ENCODE results near the gene RBM47. TPM values are rescaled to one million over a fixed set of nuclear protein-coding genes. Genes with fewer than 3 reads are reported as not detected.
"Not testable (repeated sequence)": the region's sequence is repeated elsewhere in the genome, so short reads cannot be mapped to it uniquely, and the experiment has no call there.

RBM47 gene
- total RNA-seq, 2 experiments from 2014 or later = 0.27 to 0.92 TPM

GRCh38 chr4:40547789-40548132 is 81.9 kb downstream of the RBM47 start:
- no peak for ATAC-seq (ENCODE audit: poor library complexity)
- ChIA-PET CTCF (no interaction called here), POLR2A (no interaction called here)
- peaks cover 7% of the 10 kb centered on the region for H3K4me1 ChIP-seq (ENCODE audit: insufficient read depth, low read length)
- no peak for DNase-seq
- TF ChIP-seq CTCF (IDR thresholded peaks at IDR 0.05) = no peak
- intact Hi-C loops (cut with DNase I, micrococcal nuclease) = no loop called here
- Mint-ChIP-seq H3K27ac (no peak overlapping the region), H3K4me1 (ENCODE audit: low read depth) (peaks cover 12% of the 10 kb centered on the region), H3K4me3 (no peak overlapping the region), H3K9me3 (no peaks in the 10 kb centered on the region), H3K27me3 (no peaks in the 10 kb centered on the region), H3K36me3 (ENCODE audit: low read depth) (no peaks in the 10 kb centered on the region)
- no peak overlapping the region for H3K27ac ChIP-seq (ENCODE audit: low read depth in 1 of 2, low read length in 2 of 2)
- H3K9me3 ChIP-seq (ENCODE audit: control insufficient read depth in 1 of 2, insufficient read depth in 1 of 2, low read length in 2 of 2) = no peaks in the 10 kb centered on the region
- H3K36me3 ChIP-seq (ENCODE audit: insufficient read depth, low read length) = no peaks in the 10 kb centered on the region
- H3K4me3 ChIP-seq (ENCODE audit: low read length) = no peak overlapping the region
- H3K27me3 ChIP-seq (ENCODE audit: control insufficient read depth in 1 of 2, insufficient read depth in 2 of 2, low read length in 2 of 2) = no peaks in the 10 kb centered on the region

DNA sequence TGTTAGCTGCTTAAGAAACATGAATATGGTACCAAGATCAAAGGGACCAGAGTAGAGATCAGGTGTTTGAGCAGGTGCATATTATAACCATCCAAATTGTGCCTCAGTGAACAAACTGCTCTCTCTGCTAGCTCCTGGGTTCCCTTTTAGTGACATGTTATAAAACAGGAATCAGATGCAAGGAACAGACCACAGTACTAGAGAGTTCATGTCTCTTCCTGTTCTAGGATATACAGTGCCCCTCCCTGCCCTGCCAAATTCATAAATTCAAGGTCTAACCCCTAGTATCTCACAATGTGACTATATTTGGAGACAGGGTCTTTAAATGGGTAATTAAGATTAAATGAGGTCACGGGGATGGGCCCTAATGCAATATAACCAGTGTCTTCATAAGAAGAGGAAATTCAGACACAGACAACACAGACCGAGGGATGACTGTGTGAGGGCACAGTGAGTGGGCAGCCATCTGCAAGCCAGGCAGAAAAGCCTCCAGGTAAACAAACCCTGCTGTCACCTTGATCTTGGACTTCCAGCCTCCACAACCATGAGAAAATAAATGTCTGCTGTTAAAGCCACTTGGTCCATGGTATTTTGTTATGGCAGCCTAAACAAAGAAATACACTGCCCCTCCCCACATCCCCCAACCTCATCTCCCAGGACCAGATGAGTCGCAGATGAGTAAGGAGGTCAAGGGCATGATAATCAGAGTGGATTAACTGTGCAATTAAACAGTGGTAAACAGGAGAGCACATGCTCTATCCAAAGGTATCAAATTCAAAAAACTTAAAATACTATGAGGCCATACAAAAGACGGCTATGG is 82.5 kb downstream of the RBM47 start:
- DNase-seq (no peak), ATAC-seq (ENCODE audit: poor library complexity) (no peak)
- peaks cover 12% of the 10 kb centered on the region for H3K4me1 Mint-ChIP-seq (ENCODE audit: low read depth)
- H3K4me3 Mint-ChIP-seq = no peak overlapping the region
- Histone ChIP-seq H3K27ac (ENCODE audit: low read depth in 1 of 2, low read length in 2 of 2) (no peak overlapping the region), H3K27me3 (ENCODE audit: control insufficient read depth in 1 of 2, insufficient read depth in 2 of 2, low read length in 2 of 2) (no peaks in the 10 kb centered on the region), H3K4me1 (ENCODE audit: insufficient read depth, low read length) (peaks cover 7% of the 10 kb centered on the region), H3K9me3 (ENCODE audit: control insufficient read depth in 1 of 2, insufficient read depth in 1 of 2, low read length in 2 of 2) (no peaks in the 10 kb centered on the region), H3K4me3 (ENCODE audit: low read length) (no peak overlapping the region), H3K36me3 (ENCODE audit: insufficient read depth, low read length) (no peaks in the 10 kb centered on the region)
- intact Hi-C loops (cut with DNase I, micrococcal nuclease) = no loop called here
- no peaks in the 10 kb centered on the region for H3K9me3 Mint-ChIP-seq
- no peak for TF ChIP-seq CTCF (IDR thresholded peaks at IDR 0.05)
- ChIA-PET POLR2A (no interaction called here), CTCF (no interaction called here)
- H3K27me3 Mint-ChIP-seq = no peaks in the 10 kb centered on the region
- H3K27ac Mint-ChIP-seq = no peak overlapping the region
- no peaks in the 10 kb centered on the region for H3K36me3 Mint-ChIP-seq (ENCODE audit: low read depth)

DNA sequence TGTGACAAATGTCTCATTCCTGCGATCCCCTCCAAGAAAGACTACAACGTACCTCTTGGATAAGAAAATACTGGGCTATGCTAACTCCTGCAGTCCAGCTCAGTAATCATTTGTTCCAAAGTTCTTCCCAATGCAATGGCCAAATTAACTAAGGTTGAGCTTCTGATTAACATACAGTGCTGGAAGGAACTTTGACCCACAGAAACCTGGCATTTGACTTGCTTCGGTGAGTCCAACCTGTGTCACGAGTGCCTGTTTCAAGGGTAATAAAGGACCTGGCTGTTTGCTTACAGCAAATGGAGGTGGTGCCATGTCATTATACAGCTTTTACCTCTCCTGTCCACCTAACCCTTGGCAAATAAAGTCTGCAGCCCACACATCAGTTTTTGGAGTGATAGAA is 83.2 kb downstream of the RBM47 start:
- Mint-ChIP-seq H3K4me3 (no peak overlapping the region), H3K27me3 (no peaks in the 10 kb centered on the region), H3K27ac (no peak overlapping the region), H3K4me1 (ENCODE audit: low read depth) (peaks cover 12% of the 10 kb centered on the region), H3K9me3 (no peaks in the 10 kb centered on the region), H3K36me3 (ENCODE audit: low read depth) (no peaks in the 10 kb centered on the region)
- POLR2A ChIA-PET = no interaction called here
- no peak for TF ChIP-seq CTCF (IDR thresholded peaks at IDR 0.05)
- H3K27ac ChIP-seq (ENCODE audit: low read depth in 1 of 2, low read length in 2 of 2) = no peak overlapping the region
- no peak for ATAC-seq (ENCODE audit: poor library complexity)
- CTCF ChIA-PET = no interaction called here
- peaks cover 7% of the 10 kb centered on the region for H3K4me1 ChIP-seq (ENCODE audit: insufficient read depth, low read length)
- no peaks in the 10 kb centered on the region for H3K9me3 ChIP-seq (ENCODE audit: control insufficient read depth in 1 of 2, insufficient read depth in 1 of 2, low read length in 2 of 2)
- DNase-seq = no peak
- no peaks in the 10 kb centered on the region for H3K27me3 ChIP-seq (ENCODE audit: control insufficient read depth in 1 of 2, insufficient read depth in 2 of 2, low read length in 2 of 2)
- H3K36me3 ChIP-seq (ENCODE audit: insufficient read depth, low read length) = no peaks in the 10 kb centered on the region
- intact Hi-C loops (cut with DNase I, micrococcal nuclease) = no loop called here
- H3K4me3 ChIP-seq (ENCODE audit: low read length) = no peak overlapping the region

DNA sequence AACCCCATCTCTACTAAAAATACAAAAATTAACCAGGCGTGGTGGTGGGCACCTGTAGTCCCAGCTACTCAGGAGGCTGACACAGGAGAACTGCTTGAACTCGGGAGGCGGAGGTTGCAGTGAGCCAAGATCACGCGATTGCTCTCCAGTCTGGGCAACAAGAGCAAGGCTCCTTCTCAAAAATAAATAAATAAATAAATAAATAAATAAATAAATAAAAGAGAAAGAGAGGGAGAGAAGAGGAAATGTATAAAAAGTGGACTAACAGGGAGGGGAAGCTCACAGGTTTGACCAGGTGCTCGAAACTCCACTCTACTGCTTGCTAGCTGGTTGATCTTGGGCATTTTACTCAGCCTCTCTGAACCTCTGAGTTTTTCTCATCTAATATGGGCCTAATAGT is 84.2 kb downstream of the RBM47 start:
- H3K9me3 ChIP-seq (ENCODE audit: control insufficient read depth in 1 of 2, insufficient read depth in 1 of 2, low read length in 2 of 2); H3K4me1 ChIP-seq (ENCODE audit: insufficient read depth, low read length); H3K9me3 Mint-ChIP-seq; POLR2A ChIA-PET; ATAC-seq (ENCODE audit: poor library complexity); H3K4me1 Mint-ChIP-seq (ENCODE audit: low read depth); DNase-seq; CTCF ChIA-PET; H3K4me3 ChIP-seq (ENCODE audit: low read length); intact Hi-C loops (cut with DNase I, micrococcal nuclease); H3K4me3 Mint-ChIP-seq; H3K27ac ChIP-seq (ENCODE audit: low read depth in 1 of 2, low read length in 2 of 2); H3K36me3 Mint-ChIP-seq (ENCODE audit: low read depth); H3K27ac Mint-ChIP-seq; H3K36me3 ChIP-seq (ENCODE audit: insufficient read depth, low read length); H3K27me3 ChIP-seq (ENCODE audit: control insufficient read depth in 1 of 2, insufficient read depth in 2 of 2, low read length in 2 of 2); H3K27me3 Mint-ChIP-seq: not testable (repeated sequence)

All from CD4-positive, alpha-beta T cell (primary cell).